ENCODE results near the gene MMP23B.
A peak's percentile ranks its signal among the peaks of the same experiment; 100 is the strongest.

DNA sequence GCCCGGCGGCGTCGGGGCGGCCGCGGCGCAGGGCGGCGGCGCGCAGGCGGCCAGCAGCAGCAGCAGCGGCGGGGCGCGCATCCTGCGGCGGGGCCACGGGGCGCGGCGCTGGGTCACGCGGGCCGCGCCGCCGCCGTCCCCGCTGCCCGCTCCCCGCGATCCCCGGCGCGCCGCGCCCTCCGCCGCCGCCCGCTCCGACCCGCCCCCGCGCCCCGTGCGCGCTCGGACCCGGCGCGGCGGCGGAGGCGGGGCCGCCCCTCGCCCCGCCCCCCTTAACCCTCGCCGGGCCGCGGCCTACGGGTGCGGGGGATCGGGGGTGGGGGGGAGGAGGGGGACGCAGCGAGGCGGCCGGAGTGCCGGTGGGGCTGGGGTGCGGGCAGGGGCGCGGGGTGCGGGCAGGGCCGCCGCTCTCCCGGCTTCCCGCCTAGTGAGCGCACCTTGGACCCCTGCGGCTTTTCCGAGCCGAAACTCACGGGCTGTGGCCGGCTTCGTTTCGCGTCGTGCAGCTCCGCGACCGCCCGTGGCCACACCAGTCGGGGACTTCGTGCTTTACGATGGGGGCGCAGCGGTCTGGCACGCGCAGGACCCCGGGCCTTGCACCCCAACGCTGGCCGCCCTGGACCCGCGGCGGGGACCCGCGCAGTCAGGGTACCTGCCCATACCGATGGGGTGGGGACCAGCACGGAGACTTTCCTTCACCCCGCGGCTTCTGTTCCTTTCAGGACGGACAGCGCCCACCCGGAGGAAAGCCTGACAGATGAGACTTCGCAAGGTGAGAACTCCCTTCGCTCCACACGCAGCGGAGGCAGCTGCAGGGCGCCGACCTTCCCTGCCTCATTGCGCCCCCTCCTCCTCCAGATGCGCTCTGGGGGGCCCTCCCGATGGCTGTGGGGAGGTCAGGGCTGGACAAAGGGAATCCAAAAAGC is 31.8 kb upstream of the MMP23B start, which contains the start of gene FNDC10:
- TF ChIP-seq, protein P1, sequence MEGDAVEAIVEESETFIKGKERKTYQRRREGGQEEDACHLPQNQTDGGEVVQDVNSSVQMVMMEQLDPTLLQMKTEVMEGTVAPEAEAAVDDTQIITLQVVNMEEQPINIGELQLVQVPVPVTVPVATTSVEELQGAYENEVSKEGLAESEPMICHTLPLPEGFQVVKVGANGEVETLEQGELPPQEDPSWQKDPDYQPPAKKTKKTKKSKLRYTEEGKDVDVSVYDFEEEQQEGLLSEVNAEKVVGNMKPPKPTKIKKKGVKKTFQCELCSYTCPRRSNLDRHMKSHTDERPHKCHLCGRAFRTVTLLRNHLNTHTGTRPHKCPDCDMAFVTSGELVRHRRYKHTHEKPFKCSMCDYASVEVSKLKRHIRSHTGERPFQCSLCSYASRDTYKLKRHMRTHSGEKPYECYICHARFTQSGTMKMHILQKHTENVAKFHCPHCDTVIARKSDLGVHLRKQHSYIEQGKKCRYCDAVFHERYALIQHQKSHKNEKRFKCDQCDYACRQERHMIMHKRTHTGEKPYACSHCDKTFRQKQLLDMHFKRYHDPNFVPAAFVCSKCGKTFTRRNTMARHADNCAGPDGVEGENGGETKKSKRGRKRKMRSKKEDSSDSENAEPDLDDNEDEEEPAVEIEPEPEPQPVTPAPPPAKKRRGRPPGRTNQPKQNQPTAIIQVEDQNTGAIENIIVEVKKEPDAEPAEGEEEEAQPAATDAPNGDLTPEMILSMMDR (IDR thresholded peaks at IDR 0.05; ENCODE audit: poor library complexity): no peak
- TF ChIP-seq EZH2 (IDR thresholded peaks at IDR 0.05; ENCODE audit: borderline replicate concordance): peak; percentile 56
